ENCODE data around the gene WNK1.

The WNK1 gene

DNA sequence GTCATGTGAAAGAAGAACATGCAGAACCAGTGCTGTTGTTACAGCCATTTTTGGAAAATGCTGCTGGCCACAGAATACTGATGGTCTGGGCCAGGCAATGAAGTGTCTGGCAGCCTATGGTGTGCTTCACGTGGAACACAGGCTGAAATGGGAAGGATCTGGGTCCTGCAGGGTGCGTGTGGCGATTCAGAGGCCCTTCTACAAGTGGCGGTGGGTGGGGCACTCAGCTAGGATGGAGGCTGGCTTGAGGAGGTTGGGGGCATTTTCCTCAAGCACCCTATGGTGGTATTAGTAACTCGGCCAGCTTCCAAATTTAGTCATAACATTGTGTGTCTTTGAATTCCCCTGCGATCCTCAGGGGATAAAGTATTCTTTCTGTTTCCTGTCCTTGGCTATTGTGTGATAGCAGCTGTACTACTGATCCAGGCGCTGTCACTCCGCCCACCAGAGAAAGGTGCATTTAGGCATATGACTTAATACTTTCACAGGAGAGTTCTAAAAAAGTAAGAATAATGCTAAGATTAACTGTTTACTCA lies 206.3 kb downstream of the WNK1 start:
- DNase-seq, result no peak

Data from stimulated activated CD4-positive, alpha-beta T cell treated with anti-CD3 and anti-CD28 coated beads, Interleukin-2, amount 100 ng/mL, for 24 hours (primary cell).